K562 (cell line): ENCODE data around the gene EEPD1. TPM values are rescaled to one million over a fixed set of nuclear protein-coding genes. Genes with fewer than 3 reads are reported as not detected.

ENCODE experiments used
- ATAC-seq: fragments of 200-7000 bp; cut with Tn5 transposase; 3 replicates; pipeline ENCODE4 v1.9.1; 2020; ENCODE audit warnings: moderate library complexity
- BruUV-seq: library from RNA; stranded (reverse); fragments of 400-500 nt; replicated peaks from 2 replicates; lab custom pipeline; 2021; lab: Mats Ljungman, UMichigan
- CTCF ChIA-PET: fragments of 300-600 bp; formaldehyde crosslinking; extraction: SDS; loops from one replicate; lab custom pipeline; 2021; ENCODE audit warnings: low intra/inter-chr PET ratio; lab: Yijun Ruan, JAX
- POLR2A ChIA-PET: fragments of 300-600, 350-650 bp; sonication (Branson Sonifier 250); formaldehyde crosslinking; extraction: SDS; loops from one replicate; lab custom pipeline; 2021; ENCODE audit warnings: antibody characterized with exemption, inconsistent platforms; lab: Yijun Ruan, JAX
- DNase-seq, 4 experiments: peaks; one replicate each; pipeline versions ENCODE4 v3.0.0 to v3.0.0-alpha.2; 2011 to 2018; ENCODE audit warnings: low spot score in 3 of 4, mixed read lengths in 3 of 4; ENCODE audit errors: extremely low read depth in 1 of 4
- FAIRE-seq: peaks from 2 replicates; lab custom pipeline; 2011; peaks lifted over from hg19 to GRCh38; lab: Jason Lieb, UNC
- H2AFZ ChIP-seq: 2 replicates; pipeline ENCODE4 v1.6.0; 2011; ENCODE audit warnings: low read depth, low read length, control low read depth, inconsistent platforms
- H3K27ac ChIP-seq: fragments of 200-600 bp; 3 replicates; pipeline ENCODE4 v1.8.0; 2011; ENCODE audit warnings: low read depth, mild to moderate bottlenecking, control low read depth, inconsistent platforms, low read length, moderate library complexity, mixed read lengths; ENCODE audit errors: extremely low read depth
- H3K27me3 ChIP-seq, 2 experiments: fragments of 300-600 bp in 1 of 2; 2 replicates in 1 of 2; 3 replicates in 1 of 2; pipeline versions ENCODE4 v1.6.0 to v1.8.0; 2011; ENCODE audit warnings: inconsistent platforms in 2 of 2, low read length in 2 of 2, mild to moderate bottlenecking in 1 of 2, mixed read lengths in 1 of 2, moderate library complexity in 1 of 2; ENCODE audit not compliant: control insufficient read depth in 2 of 2, insufficient read depth in 2 of 2
- H3K36me3 ChIP-seq: fragments of 300-600 bp; 3 replicates; pipeline ENCODE4 v1.8.0; 2011; ENCODE audit warnings: mild to moderate bottlenecking, low read length, inconsistent platforms; ENCODE audit not compliant: control insufficient read depth, insufficient read depth
- H3K4me1 ChIP-seq, 2 experiments: fragments of 200-600 bp in 1 of 2; replicated peaks in 1 of 2; 2 replicates in 1 of 2; 3 replicates in 1 of 2; pipeline versions ENCODE4 v1.5.1 to v1.8.0; 2011; ENCODE audit warnings: inconsistent platforms in 2 of 2, low read length in 2 of 2, mild to moderate bottlenecking in 1 of 2, mixed read lengths in 1 of 2, moderate library complexity in 1 of 2; ENCODE audit not compliant: control insufficient read depth in 2 of 2, insufficient read depth in 2 of 2
- H3K4me2 ChIP-seq: 2 replicates; pipeline ENCODE4 v1.6.1; 2011; ENCODE audit warnings: low read length, control low read depth, inconsistent platforms, mixed read lengths; ENCODE audit not compliant: insufficient read depth
- H3K4me3 ChIP-seq: fragments of 200-600 bp; sonication (generic), shearing (Covaris generic); 2 replicates; pipeline ENCODE4 v1.5.1; 2016; ENCODE audit warnings: control low read depth, inconsistent platforms
- H3K79me2 ChIP-seq: fragments of 200-600 bp; 3 replicates; pipeline ENCODE4 v1.8.0; 2011; ENCODE audit warnings: low read length, inconsistent platforms; ENCODE audit not compliant: control insufficient read depth, insufficient read depth
- H3K9ac ChIP-seq, 2 experiments: 2 replicates each; pipeline versions ENCODE4 v1.6.0 to v1.6.1; 2011; ENCODE audit warnings: low read depth in 2 of 2, low read length in 2 of 2, control low read depth in 1 of 2, inconsistent platforms in 1 of 2, mild to moderate bottlenecking in 1 of 2, mixed read lengths in 1 of 2; ENCODE audit not compliant: insufficient read depth in 1 of 2
- H3K9me1 ChIP-seq: one replicate; pipeline ENCODE4 v1.6.0; 2011; ENCODE audit warnings: inconsistent platforms, mild to moderate bottlenecking, low read length, moderate library complexity; ENCODE audit not compliant: control insufficient read depth, insufficient read depth
- H3K9me3 ChIP-seq: replicated peaks from 2 replicates; pipeline ENCODE4 v1.5.1; 2011; ENCODE audit warnings: low read depth, low read length, inconsistent platforms; ENCODE audit not compliant: control insufficient read depth, insufficient read depth
- H4K20me1 ChIP-seq: replicated peaks from 2 replicates; pipeline ENCODE4 v1.6.1; 2011; ENCODE audit warnings: low read length, inconsistent platforms, mixed read lengths; ENCODE audit not compliant: control insufficient read depth, insufficient read depth
- E2F3 ChIP-seq: fragments of 250-450 bp; sonication (Bioruptor Pico); IDR thresholded peaks from 2 replicates; pipeline ENCODE4 v1.4.0; 2020; ENCODE audit warnings: mild to moderate bottlenecking
- ILK ChIP-seq: fragments of 450-650 bp; IDR thresholded peaks from 2 replicates; pipeline ENCODE4 v1.6.1; 2016; ENCODE audit warnings: missing genetic modification characterization, low read depth, mild to moderate bottlenecking, missing compliant biosample characterization, moderate library complexity, borderline replicate concordance
- MCM5 ChIP-seq: fragments of 450-650 bp; IDR thresholded peaks from 2 replicates; pipeline ENCODE4 v1.6.1; 2016; ENCODE audit warnings: low read depth
- NR2F6 ChIP-seq: fragments of 450-650 bp; formaldehyde crosslinking; IDR thresholded peaks from 2 replicates; pipeline ENCODE4 v1.4.0; 2020; ENCODE audit warnings: mild to moderate bottlenecking
- POLR2G ChIP-seq: fragments of 200-400 bp; formaldehyde crosslinking; IDR thresholded peaks from 2 replicates; pipeline ENCODE4 v1.6.1; 2017; ENCODE audit warnings: low read depth, mild to moderate bottlenecking, antibody characterized with exemption, low read length, moderate library complexity
- RBFOX2 ChIP-seq: fragments of 200-400 bp; formaldehyde crosslinking; IDR thresholded peaks from 2 replicates; pipeline ENCODE4 v1.6.1; 2017; ENCODE audit warnings: low read depth, mild to moderate bottlenecking, low read length, moderate library complexity
- RBM17 ChIP-seq: fragments of 200-400 bp; formaldehyde crosslinking; IDR thresholded peaks from 2 replicates; pipeline ENCODE4 v1.6.1; 2017; ENCODE audit warnings: low read depth, mild to moderate bottlenecking, low read length, borderline replicate concordance
- TCF7 ChIP-seq: sonication (generic); IDR thresholded peaks from 2 replicates; pipeline ENCODE4 v1.6.1; 2016; ENCODE audit warnings: antibody characterized with exemption, borderline replicate concordance
- YY1 ChIP-seq, 3 experiments: IDR thresholded peaks; 2 replicates each; pipeline ENCODE4 v1.6.1; 2011; ENCODE audit warnings: low read length in 2 of 3, mild to moderate bottlenecking in 2 of 3, moderate library complexity in 2 of 3, borderline replicate concordance in 1 of 3, control low read depth in 1 of 3, low read depth in 1 of 3; ENCODE audit not compliant: insufficient read depth in 3 of 3, insufficient replicate concordance in 2 of 3, control insufficient read depth in 1 of 3, insufficient read length in 1 of 3; ENCODE audit errors: extremely low read depth in 1 of 3
- ZNF408 ChIP-seq: fragments of 250-450 bp; sonication (Bioruptor Pico); IDR thresholded peaks from 2 replicates; pipeline ENCODE4 v1.4.0; 2020; ENCODE audit warnings: low read depth, mild to moderate bottlenecking, moderate library complexity
- ZNF444 ChIP-seq: fragments of 250-450 bp; sonication (Bioruptor Pico); IDR thresholded peaks from 2 replicates; pipeline ENCODE4 v1.4.0; 2020; ENCODE audit warnings: mild to moderate bottlenecking, moderate library complexity
- ZNF785 ChIP-seq: fragments of 250-450 bp; sonication (Bioruptor Pico); IDR thresholded peaks from 2 replicates; pipeline ENCODE4 v1.4.0; 2020; ENCODE audit warnings: mild to moderate bottlenecking
- WGBS: fragments of 100-300 bp; shearing (Covaris generic); methylation state at CpG from one replicate; pipeline ENCODE4 v1.1.6; 2016; ENCODE audit warnings: low coverage, mixed read lengths; ENCODE audit not compliant: insufficient coverage; ENCODE audit errors: missing lambda C conversion rate; 5-methylcytosine and 5-hydroxymethylcytosine counted together
- in situ Hi-C: fragments of 300-500 bp; cut with MboI; formaldehyde crosslinking; loops from 4 replicates; pipeline ENCODE4 v1.15.0; 2018; ENCODE audit warnings: inconsistent platforms, mixed read lengths
- intact Hi-C: fragments of 100-400 bp; cut with micrococcal nuclease; formaldehyde crosslinking; loops from 2 replicates; pipeline ENCODE4 v1.14.2; 2022
- polyA plus RNA-seq, 8 experiments: library from polyadenylated mRNA; depleted of rRNA in 4 of 8; stranded (reverse) in 5 of 8; unstranded in 3 of 8; fragments of >200 nt; fragmentation: Nextera tagmentation in 2 of 8; fragmentation: Illumina TruSeq in 1 of 8; extraction: Ambion mirVana in 2 of 8; extraction: Trizol in 1 of 8; gene quantifications; 2 replicates each; pipeline versions ENCODE4 v1.2.1 to v1.2.3, GENCODE V29; 2011 to 2014; ENCODE audit warnings: inconsistent platforms in 1 of 8, missing spikeins in 1 of 8
- total RNA-seq, 7 experiments: library from RNA; depleted of rRNA in 6 of 7; stranded (reverse); fragments of >200 nt in 6 of 7; fragmentation: Illumina TruSeq in 2 of 7; extraction: Trizol in 2 of 7; gene quantifications; 2 replicates each; pipeline versions ENCODE4 v1.2.1 to v1.2.3, GENCODE V29; 2011 to 2021; ENCODE audit warnings: low replicate concordance in 1 of 7
- TF ChIP-seq, protein P1 (sequence below): IDR thresholded peaks from 2 replicates; pipeline ENCODE4 v1.6.1; 2011; ENCODE audit warnings: borderline replicate concordance, low read depth, mild to moderate bottlenecking, moderate library complexity, low read length; ENCODE audit not compliant: insufficient read depth, poor library complexity, severe bottlenecking
- TF ChIP-seq, protein P2 (sequence below): fragments of 200-800 bp; sonication (Bioruptor generic); IDR thresholded peaks from 2 replicates; pipeline ENCODE4 v1.6.1; 2017; ENCODE audit warnings: missing genetic modification characterization, missing compliant biosample characterization
- TF ChIP-seq, protein P3 (sequence below): fragments of 250-450 bp; sonication (Bioruptor Pico); IDR thresholded peaks from 2 replicates; pipeline ENCODE4 v1.8.0; 2021; ENCODE audit warnings: moderate library complexity, mild to moderate bottlenecking, inconsistent platforms

Gene EEPD1
- total and polyA plus RNA-seq, 9 of the 15 experiments (the other 6 are each of a cell fraction or from before 2014, with no cell fraction given), result 0.01 to 1.5 (median 0.74) TPM; not detected in 1

DNA sequence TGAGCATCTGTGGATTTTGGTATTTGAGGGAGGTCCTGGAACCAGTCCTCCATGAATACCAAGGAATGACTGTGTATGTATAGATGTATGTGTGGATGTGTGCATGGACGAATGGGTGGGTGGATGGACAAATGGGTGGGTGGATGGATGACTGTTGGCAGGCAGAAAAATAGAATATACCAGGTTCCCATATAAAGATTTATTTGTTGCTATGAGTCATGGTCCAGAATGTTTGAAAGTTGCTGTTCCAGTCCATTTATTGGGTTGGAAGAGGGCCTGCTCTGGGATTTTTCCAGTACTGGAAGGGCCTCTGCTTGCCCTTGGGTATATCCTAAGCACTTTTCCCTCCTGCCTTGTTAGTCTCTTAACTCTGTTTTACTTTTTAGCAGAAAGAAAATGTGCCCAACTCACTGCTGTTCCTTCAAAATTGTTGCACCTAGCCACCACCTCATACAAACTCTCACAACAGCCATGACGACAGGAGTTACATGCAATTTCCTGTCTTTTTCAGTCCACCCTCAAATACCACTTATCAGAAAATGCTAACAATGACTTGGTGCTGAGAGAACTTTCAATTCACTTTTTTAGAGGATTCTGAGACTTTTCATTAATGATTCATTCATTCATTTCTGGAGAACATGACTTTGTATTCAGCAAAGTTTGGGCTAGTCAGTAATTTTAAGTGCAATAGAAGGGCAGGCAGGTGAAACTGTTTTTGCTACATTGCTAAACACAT lies 108.1 kb downstream of the EEPD1 start:
- no peaks in the 10 kb centered on the region for H3K36me3 ChIP-seq
- no peak overlapping the region for H2AFZ ChIP-seq
- ATAC-seq (no peak), DNase-seq (no peak), FAIRE-seq (no peak)
- no peaks in the 10 kb centered on the region for H3K9me1 ChIP-seq
- 0% methylated on average over 2 of the region's 2 CpGs for WGBS
- TF ChIP-seq NR2F6 (CRISPR knock-in tag), result no peak
- TF ChIP-seq POLR2G, result no peak
- TF ChIP-seq ZNF785, result no peak
- TF ChIP-seq, protein P1, sequence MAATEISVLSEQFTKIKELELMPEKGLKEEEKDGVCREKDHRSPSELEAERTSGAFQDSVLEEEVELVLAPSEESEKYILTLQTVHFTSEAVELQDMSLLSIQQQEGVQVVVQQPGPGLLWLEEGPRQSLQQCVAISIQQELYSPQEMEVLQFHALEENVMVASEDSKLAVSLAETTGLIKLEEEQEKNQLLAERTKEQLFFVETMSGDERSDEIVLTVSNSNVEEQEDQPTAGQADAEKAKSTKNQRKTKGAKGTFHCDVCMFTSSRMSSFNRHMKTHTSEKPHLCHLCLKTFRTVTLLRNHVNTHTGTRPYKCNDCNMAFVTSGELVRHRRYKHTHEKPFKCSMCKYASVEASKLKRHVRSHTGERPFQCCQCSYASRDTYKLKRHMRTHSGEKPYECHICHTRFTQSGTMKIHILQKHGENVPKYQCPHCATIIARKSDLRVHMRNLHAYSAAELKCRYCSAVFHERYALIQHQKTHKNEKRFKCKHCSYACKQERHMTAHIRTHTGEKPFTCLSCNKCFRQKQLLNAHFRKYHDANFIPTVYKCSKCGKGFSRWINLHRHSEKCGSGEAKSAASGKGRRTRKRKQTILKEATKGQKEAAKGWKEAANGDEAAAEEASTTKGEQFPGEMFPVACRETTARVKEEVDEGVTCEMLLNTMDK, result no peak
- TF ChIP-seq, protein P2, sequence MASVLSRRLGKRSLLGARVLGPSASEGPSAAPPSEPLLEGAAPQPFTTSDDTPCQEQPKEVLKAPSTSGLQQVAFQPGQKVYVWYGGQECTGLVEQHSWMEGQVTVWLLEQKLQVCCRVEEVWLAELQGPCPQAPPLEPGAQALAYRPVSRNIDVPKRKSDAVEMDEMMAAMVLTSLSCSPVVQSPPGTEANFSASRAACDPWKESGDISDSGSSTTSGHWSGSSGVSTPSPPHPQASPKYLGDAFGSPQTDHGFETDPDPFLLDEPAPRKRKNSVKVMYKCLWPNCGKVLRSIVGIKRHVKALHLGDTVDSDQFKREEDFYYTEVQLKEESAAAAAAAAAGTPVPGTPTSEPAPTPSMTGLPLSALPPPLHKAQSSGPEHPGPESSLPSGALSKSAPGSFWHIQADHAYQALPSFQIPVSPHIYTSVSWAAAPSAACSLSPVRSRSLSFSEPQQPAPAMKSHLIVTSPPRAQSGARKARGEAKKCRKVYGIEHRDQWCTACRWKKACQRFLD (CRISPR knock-in tag), result no peak
- TF ChIP-seq RBM17, result no peak
- TF ChIP-seq, protein P3, sequence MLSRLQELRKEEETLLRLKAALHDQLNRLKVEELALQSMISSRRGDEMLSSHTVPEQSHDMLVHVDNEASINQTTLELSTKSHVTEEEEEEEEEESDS (CRISPR knock-in tag), result no peak
- TF ChIP-seq ZNF444 (CRISPR knock-in tag), result no peak
- no peak for TF ChIP-seq TCF7
- TF ChIP-seq ZNF408, result no peak
- TF ChIP-seq ILK (tag), result no peak
- TF ChIP-seq RBFOX2, result no peak
- TF ChIP-seq MCM5, result no peak
- no peak for TF ChIP-seq E2F3
- TF ChIP-seq YY1 (IDR thresholded peaks at IDR 0.05; ENCODE audit: borderline replicate concordance in 1 of 3, control insufficient read depth in 1 of 3, extremely low read depth in 1 of 3, insufficient read depth in 3 of 3, insufficient read length in 1 of 3, insufficient replicate concordance in 2 of 3, low read depth in 1 of 3, low read length in 2 of 3), result no peak
- CTCF ChIA-PET, result no interaction called here
- no peak overlapping the region for H3K27ac ChIP-seq
- in situ Hi-C loops (no loop called here), intact Hi-C loops (no loop called here)
- POLR2A ChIA-PET, result no interaction called here
- BruUV-seq, result no TSS peak
- no peaks in the 10 kb centered on the region for H3K79me2 ChIP-seq
- no peak overlapping the region for H3K4me2 ChIP-seq
- no peak overlapping the region for H3K9ac ChIP-seq
- no peaks in the 10 kb centered on the region for H4K20me1 ChIP-seq
- H3K4me1 ChIP-seq, result no peaks in the 10 kb centered on the region; a peak in 1 of 5 replicates
- H3K4me3 ChIP-seq, result no peak overlapping the region
- H3K9me3 ChIP-seq, result no peaks in the 10 kb centered on the region
- peaks cover 7 to 15% of the 10 kb centered on the region in 2 experiments; a peak in 4 of 5 replicates for H3K27me3 ChIP-seq
